HG03060 (cell line): Measurements from ENCODE around the gene GOLGA6L25.
"Not testable (repeated sequence)": the region's sequence is repeated elsewhere in the genome, so short reads cannot be mapped to it uniquely, and the experiment has no call there.

Source experiments
- ATAC-seq: cut with Tn5 transposase; IDR thresholded peaks from one replicate; pipeline ENCODE4 v1.9.1; 2021; ENCODE audit warnings: low read depth, moderate number of reproducible peaks; ENCODE audit not compliant: unreplicated experiment

The GOLGA6L25 gene

GRCh38 chr15:28553268-28553667 is at the start of gene GOLGA6L25:
TSS of gene GOLGA6L25 (plus strand) at chr15:28553568. CDS start at chr15:28553629, 61 bp downstream.
- not testable (repeated sequence) for ATAC-seq

- ATAC-seq: not testable (repeated sequence)
These were observed 45.0 kb upstream of the GOLGA6L25 start for GRCh38 chr15:28508217-28508889.

- not testable (repeated sequence) for ATAC-seq
These were observed 39.2 kb upstream of the GOLGA6L25 start for GRCh38 chr15:28514128-28514527.

GRCh38 chr15:28515208-28515607 is 38.2 kb upstream of the GOLGA6L25 start:
- ATAC-seq: not testable (repeated sequence)

- ATAC-seq: not testable (repeated sequence)
These were observed 20.4 kb upstream of the GOLGA6L25 start, which contains the start of gene GOLGA8G for GRCh38 chr15:28532954-28533353. TSS of gene GOLGA8G (minus strand) at chr15:28532971. CDS start at chr15:28532909, 62 bp downstream.

GRCh38 chr15:28573351-28573750 is 20.0 kb downstream of the GOLGA6L25 start:
- ATAC-seq: not testable (repeated sequence)

GRCh38 chr15:28588977-28589606 is 35.7 kb downstream of the GOLGA6L25 start:
- not testable (repeated sequence) for ATAC-seq

GRCh38 chr15:28589769-28590168 is 36.4 kb downstream of the GOLGA6L25 start:
- not testable (repeated sequence) for ATAC-seq

- not testable (repeated sequence) for ATAC-seq
These were observed 39.0 kb downstream of the GOLGA6L25 start for GRCh38 chr15:28592395-28592794.

GRCh38 chr15:28593424-28594129 is 40.2 kb downstream of the GOLGA6L25 start:
- not testable (repeated sequence) for ATAC-seq

GRCh38 chr15:28597471-28597870 is 44.1 kb downstream of the GOLGA6L25 start:
- ATAC-seq: not testable (repeated sequence)

- ATAC-seq: not testable (repeated sequence)
These were observed 44.8 kb downstream of the GOLGA6L25 start for GRCh38 chr15:28598209-28598608.

GRCh38 chr15:28602152-28602551 is 48.8 kb downstream of the GOLGA6L25 start:
- not testable (repeated sequence) for ATAC-seq
